Right lobe of liver (tissue), 4 donors: ENCODE results near the gene WAC.

ENCODE experiments used
- POLR2A ChIP-seq: fragments of 450-650 bp; IDR thresholded peaks from one replicate; pipeline ENCODE4 v1.6.1; 2017; ENCODE audit warnings: antibody characterized with exemption, mild to moderate bottlenecking
- TF ChIP-seq, protein P1 (sequence below), 4 donors: fragments of 200-600 bp in 3 of 4; fragments of 450-650 bp in 1 of 4; IDR thresholded peaks; one replicate each; pipeline versions ENCODE4 v1.5.1 to v1.8.0; 2016 to 2022; ENCODE audit warnings: antibody characterized with exemption in 4 of 4, mild to moderate bottlenecking in 2 of 4
- donor health status: DM: no; HTN: no; CAD: no.
- donor health status: DM: no; HTN: no; CAD: no.
- donor health status: DM: no; HTN: yes; CAD: no.

DNA sequence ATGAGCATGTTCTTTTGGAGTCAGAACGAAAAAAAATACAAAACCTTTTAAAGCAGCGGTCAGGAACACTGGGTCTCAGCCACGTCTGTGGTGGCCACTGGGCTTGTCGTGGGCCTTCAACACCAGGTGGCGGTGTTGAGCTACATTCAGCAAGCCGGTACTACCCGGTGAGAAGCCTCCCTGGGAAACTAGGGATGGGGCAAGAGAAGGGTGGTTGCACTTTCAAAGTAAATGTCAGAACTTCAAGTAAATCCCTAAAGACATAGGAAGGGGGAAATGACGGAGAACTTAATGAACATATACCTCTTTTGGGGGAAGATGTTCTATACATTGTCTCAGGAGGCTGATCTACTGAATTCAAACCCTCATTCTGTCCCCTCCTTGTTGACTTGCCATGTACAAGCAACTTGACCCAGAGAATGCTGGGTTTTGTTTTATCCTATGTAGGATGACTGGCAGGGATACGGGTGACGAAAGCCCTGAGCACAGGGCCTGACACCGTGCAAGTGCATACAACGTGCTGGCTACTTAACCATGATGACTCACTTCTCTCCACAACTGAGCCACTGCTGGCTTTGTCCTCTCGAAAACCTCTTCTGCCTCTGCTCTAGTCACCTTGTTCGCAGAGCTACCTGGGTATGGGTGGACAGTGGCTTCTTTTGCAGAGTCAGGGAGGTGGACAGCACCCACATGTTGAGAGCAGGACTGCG, 95.4 kb downstream of the WAC start:
- TF ChIP-seq, protein P1, sequence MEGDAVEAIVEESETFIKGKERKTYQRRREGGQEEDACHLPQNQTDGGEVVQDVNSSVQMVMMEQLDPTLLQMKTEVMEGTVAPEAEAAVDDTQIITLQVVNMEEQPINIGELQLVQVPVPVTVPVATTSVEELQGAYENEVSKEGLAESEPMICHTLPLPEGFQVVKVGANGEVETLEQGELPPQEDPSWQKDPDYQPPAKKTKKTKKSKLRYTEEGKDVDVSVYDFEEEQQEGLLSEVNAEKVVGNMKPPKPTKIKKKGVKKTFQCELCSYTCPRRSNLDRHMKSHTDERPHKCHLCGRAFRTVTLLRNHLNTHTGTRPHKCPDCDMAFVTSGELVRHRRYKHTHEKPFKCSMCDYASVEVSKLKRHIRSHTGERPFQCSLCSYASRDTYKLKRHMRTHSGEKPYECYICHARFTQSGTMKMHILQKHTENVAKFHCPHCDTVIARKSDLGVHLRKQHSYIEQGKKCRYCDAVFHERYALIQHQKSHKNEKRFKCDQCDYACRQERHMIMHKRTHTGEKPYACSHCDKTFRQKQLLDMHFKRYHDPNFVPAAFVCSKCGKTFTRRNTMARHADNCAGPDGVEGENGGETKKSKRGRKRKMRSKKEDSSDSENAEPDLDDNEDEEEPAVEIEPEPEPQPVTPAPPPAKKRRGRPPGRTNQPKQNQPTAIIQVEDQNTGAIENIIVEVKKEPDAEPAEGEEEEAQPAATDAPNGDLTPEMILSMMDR (IDR thresholded peaks at IDR 0.05): peak; percentile 81 to 93 (median 92)
- TF ChIP-seq POLR2A: no peak
